Ureter (tissue), 1 donor: ENCODE results near the gene FIBP. TPM values are rescaled to one million over a fixed set of nuclear protein-coding genes. Genes with fewer than 3 reads are reported as not detected.

Experiments
- DNase-seq: peaks from one replicate; pipeline ENCODE4 v3.0.0-alpha.2; 2020; ENCODE audit warnings: low spot score
- total RNA-seq: library from RNA; stranded (reverse); gene quantifications from one replicate; pipeline ENCODE4 v1.2.4, GENCODE V29; 2023
- donor health status: DM: yes; HTN: yes; CAD: no.

The FIBP gene
- total RNA-seq, 1 donor from 2014 or later = 60.2 TPM

DNA sequence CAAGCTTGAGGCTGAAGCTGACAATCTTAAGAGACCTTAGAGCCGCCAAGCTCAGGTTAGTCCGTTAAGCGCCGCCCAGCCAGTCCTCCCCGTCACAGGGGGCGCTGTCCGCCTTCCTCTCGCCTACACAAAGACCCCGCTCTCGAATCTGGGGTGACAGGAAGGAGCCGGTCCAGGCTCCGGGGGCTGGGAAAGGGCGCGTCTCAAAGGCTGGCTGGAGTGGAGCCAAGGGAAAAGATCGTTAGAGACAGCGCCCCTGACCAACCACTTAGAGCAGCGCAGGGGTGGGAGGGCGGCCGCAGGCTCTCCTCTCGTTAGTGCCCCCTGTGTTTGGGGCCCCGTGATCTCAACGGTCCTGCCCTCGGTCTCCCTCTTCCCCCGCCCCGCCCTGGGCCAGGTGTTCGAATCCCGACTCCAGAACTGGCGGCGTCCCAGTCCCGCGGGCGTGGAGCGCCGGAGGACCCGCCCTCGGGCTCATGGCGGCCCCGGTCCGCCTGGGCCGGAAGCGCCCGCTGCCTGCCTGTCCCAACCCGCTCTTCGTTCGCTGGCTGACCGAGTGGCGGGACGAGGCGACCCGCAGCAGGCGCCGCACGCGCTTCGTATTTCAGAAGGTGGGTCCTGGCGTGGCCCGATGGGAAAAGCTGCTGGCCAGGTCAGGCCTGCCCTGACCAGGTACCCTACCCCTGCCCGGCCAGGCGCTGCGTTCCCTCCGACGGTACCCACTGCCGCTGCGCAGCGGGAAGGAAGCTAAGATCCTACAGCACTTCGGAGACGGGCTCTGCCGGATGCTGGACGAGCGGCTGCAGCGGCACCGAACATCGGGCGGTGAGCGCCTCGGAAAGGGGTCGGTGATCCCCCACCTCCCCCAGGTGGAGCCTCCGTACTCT is 27.8 kb downstream of the FIBP start, which contains the start of gene MUS81:
Gene MUS81 (plus strand): TSS at position 156 of the 887 bp plus-strand sequence. CDS start 321 bp downstream, at position 477.
- peak; percentile 99 for DNase-seq

DNA sequence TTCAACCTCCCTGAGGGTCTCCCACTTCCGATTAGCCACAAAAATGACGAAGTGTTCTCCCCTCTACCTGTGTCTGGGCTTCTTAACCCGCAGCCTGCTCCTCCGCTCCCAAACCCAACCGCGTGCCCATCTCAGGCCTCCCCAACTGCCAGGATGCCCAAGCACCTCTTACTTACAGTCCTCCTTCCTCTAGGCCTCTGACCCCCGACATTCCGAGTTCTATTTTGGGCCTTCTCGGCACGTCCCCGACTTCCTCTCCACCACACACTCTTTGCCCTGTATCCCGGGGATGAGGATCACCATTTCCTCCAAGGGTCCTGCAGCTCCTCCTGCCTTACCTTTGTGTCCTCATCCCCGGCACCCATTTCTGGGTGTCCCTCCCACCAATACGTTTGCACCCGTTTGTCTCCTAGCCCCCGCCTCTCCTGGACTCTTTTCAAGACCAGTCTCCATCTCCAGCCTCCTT is 28.4 kb downstream of the FIBP start:
- no peak for DNase-seq

DNA sequence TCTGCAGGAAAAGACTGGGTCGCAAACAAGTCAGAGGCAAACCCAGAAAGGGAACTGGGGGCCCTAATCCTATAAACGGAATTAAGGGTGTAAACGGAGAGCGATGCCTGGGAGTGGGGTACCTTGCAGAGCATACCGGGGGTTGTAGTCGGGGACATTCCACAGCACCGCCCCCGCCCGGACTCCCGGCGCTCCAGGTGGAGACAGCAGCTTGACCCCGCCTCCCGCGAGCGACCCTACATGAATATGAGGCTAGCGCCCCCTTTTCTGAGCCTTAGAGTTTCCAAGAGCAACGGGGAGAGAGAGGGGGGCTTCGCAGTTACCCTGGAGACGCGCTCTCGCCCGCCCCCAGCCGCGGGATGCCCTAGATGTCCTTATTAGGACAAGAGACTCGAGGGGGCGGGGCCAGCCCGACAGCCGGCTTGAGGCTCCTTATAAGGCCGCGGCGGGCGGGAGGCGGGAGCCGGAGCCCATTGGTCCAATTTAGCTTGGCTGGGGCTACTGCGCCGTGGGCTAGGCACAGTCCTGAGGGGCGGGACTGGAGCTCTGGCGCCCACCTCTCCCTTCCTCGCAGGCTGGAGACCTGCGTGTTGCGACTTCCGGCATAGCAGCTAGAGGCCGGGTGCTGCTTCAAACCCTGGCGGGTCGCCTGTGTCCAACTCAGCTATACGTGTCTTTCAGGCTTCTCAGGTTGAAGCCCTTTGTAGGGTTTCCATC is 29.0 kb downstream of the FIBP start:
- DNase-seq = peak; percentile 99

DNA sequence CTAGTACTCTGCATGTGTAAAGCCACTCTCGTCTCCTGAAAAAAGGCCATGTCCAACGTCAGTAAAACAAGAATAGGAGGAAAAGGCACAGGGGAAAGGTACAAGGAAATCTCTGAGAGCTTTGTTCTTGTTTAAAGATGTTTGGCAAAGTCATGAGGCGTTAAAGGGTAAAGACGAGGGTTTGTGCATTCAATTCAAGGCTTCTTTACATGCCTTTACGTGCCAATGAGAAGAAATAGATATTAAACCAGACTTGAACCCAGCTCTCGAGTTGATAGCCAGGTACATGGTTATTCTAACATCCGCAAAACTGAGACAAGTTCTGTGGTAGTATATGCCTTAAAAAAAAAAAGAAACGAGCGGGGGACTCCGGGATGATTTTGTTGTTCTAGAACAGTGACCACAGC is 29.6 kb downstream of the FIBP start:
- DNase-seq = no peak

DNA sequence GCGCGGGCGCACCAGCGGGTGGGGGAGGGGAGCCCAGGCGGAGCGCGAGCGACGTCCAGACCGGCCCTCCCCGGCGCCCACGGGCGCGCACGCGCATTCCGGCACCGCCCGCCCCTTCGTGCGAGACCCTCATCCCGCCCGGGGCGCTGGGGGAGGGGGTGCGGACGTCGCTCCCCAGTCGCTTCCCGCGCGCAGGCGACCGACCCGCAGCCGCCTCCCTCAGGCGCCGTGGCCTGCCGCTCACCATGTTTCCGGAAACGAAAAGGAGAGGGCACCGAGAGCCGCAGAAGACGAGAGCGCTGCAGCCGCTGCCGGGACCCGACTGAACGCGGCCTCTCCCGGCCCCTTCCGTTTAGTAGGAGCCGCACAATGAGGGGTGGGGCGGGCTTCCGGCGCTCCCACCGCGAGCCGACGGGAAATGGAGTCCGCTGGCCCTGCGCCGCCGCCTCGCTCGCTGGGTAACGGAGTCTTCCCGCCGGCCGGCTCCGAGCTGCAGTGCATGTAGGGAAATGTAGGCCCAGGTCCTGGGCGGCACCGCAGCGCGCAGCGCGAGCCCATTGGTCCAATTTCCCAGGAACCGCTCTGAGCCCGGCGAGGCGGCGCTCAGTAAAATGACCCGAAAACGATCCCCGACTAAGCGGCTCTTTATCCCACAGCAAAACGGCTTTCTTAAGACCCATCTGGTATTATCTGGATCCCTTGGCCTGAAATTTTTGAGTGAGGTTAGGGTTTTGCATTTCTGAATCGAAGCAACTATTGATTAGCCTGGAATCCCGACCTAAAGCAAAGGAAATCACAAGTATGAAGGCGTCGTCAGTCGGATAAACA is 30.2 kb downstream of the FIBP start, which contains the start of gene CFL1:
Gene CFL1 (minus strand): TSS at position 328 of the 828 bp plus-strand sequence. CDS start 81 bp downstream, at position 247.
- peak; percentile 98 for DNase-seq

DNA sequence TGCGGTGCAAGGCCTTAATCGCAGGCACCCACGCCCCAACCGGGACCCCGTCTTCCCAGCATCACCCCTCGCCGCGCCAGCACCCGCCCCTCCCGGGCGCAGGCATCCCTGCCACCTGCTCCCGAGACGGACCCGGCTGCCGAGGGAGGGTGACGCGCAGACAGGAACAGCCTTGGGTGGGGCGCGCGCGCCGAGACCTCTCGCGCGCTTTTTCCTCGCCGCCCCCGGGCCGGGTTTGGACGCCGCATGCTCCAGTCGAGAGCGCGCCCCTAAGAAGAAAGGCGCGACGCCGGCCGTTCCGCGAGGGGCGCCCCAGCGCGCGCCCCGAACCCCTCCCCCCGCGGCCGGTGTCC is 30.8 kb downstream of the FIBP start:
- DNase-seq = no peak

DNA sequence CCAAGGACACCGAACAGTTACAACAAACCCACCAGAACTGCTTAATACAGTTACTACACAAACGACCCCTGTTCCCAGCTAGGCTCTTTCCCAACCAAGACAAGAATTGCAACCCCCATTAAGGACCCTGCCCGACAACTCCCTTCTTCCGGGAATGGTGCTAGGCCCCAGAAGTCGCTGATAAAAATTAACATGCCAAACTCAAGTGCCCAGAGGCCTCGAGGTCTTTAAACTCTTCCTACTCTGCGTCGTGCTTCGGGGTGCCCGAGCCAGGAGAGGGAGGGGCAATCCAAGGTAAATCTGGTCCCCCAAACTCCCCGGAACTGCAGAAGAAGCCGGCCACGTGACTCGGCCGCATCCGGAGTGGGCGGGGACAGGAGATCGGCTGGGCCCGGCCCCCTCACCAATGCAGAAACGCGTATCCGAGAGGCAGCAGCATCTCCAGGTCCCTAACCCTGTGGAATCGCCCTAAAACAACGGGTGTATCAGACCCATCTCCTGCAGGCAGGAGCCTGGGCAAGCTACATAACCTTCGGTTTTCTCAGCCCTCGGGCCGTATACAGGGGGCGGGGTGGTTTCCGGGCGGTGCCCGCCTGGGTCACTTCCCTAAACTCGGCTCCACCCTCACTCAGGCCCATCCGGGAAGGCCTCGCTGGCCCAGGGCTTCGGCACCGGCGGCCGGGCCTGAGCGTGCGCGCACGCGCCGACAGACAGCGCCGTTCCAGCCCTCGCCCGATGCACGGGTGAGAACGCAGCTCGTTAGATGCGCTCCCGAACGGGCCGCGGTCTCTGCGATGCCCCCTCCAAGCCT is 31.4 kb downstream of the FIBP start:
- DNase-seq = peak; percentile 89

DNA sequence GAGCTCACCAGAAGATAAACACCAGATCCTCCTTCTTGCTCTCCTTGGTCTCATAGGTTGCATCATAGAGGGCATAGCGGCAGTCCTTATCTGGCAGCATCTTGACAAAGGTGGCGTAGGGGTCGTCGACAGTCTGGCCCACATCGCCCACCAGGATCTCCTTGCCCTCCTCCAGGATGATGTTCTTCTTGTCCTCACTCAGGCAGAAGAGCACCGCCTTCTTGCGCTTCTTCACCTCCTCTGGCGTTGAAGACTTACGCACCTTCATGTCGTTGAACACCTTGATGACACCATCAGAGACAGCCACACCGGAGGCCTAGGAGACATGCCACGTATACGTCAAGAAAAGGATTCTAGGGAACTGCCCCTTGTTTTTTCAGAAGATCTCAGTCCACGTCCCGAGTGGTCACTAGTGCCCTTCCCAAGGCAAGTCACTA is 32.3 kb downstream of the FIBP start:
- no peak for DNase-seq

DNA sequence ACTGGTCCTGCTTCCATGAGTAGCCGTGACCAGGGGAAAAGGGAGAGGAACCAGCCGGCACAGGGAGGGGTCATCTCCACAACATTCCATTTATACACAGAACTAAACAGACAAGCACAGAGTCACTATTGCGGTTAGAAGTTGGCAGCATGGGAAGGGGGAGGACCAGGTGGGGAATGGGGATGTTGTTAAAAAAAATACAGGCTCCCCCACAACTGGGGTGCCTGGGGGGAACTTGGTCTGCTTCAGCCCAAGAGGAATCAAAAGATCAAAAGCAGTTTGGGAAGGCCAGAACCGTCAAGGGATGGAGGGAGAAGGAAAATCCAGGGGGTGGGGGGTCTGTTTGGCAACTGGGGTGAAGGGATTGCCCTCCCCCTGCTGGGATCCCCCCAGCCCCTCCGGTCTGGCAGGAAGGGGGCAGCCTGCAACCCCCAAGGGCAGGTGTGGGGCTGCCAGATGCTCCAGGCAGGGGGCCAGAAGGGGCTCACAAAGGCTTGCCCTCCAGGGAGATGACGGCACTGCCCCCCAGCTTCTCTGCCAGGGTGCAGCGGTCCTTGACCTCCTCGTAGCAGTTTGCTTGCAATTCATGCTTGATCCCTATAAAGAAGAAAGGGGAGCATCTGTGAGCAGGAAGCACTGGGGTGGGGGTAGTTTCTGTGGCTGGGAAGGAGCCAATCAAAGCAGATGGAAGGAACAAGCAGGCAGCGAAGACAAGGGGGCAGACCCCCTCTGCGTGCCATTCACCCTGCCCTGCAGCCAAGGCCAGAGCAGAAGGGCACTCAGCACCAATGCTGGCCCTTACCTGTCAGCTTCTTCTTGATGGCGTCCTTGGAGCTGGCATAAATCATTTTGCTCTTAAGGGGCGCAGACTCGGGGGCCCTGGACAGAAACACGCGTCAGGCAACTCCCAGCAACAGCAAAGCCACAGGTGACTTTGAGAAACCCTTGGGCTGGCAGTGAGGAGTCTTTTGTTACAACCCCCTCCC is 33.1 kb downstream of the FIBP start:
- no peak for DNase-seq

DNA sequence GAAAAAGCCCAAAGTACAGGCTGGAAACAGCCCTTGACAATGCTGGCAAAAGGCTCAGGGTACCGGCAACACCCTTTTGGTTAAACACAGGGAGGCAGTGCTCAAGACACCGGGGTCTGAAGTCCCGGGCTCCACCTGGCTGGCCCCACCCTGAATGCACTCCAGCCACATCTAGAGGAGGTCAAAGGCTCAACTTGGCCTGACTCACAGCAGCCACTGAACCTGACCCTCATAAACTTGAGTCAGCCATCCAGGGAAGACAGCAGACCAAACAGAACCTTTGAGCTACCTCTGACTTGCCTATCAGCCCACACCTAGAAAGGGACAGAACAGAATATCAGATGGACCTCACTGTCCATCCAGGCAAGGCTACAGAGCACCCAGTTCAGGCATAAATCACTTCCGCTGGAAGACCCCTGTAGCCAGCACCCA is 34.1 kb downstream of the FIBP start:
- DNase-seq = no peak

DNA sequence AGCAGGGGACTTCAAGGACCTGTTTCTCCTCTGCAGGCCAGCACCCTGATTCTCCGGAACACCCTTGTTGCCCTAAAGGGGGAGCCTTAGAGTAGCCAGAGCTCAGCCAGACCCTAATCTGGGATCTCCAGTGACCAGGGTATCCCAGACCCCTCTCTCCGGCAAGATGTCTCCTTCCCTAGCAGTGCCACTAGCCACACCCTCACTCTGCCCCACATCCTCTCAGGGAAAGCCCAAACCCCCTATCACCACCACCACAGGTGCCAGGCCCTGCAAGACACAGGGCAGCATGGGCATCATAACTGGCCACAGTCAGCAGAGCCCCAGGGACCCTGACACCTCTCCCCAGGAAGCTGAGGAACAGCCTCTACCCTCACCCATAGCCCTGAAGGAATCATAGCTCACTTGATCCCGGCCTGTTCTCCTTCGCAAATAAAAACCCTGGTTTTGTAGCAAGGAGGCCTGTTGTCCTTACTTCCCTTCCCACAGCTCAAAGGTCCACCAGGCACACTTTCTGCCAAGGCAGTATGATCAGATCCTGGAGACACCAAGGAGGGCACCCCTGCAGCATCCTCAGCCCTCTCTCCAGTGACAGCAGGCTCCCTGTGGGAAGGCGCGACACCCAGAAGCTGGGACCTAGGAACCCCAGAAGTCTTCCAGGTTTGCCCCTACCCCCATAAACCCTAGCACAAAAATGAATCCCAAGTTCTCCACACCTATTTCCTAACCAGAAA is 34.9 kb downstream of the FIBP start:
- DNase-seq = no peak

DNA sequence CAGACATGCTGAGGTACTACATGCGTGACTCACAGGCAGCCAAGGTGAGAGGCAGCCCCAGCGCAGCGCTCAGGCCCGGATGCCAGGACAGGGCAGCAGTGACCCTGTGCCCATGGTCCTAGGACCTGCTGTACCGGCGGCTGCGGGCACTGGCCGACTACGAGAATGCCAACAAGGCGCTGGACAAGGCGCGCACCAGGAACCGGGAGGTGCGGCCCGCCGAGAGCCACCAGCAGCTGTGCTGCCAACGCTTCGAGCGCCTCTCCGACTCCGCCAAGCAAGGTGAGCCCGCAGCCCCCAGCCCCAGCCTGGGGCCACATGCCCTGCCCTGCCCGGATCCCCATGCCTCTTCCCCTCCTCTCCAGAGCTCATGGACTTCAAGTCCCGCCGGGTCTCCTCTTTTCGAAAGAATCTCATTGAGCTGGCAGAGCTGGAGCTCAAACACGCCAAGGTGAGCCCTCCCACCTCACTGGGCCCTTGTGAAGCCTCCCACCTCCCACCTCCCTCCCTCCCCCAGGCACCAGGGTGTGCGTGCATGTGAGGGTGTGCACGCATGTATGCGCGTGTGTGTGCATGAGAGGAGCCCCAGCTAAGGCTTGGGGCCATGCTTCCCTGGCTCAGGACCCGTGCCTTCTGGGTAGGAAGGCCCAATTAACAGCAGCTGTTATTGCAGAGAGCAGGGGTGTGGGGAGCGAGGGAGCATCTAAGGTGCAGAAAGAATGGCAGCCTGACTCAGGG is 35.6 kb downstream of the FIBP start:
- DNase-seq = no peak

DNA sequence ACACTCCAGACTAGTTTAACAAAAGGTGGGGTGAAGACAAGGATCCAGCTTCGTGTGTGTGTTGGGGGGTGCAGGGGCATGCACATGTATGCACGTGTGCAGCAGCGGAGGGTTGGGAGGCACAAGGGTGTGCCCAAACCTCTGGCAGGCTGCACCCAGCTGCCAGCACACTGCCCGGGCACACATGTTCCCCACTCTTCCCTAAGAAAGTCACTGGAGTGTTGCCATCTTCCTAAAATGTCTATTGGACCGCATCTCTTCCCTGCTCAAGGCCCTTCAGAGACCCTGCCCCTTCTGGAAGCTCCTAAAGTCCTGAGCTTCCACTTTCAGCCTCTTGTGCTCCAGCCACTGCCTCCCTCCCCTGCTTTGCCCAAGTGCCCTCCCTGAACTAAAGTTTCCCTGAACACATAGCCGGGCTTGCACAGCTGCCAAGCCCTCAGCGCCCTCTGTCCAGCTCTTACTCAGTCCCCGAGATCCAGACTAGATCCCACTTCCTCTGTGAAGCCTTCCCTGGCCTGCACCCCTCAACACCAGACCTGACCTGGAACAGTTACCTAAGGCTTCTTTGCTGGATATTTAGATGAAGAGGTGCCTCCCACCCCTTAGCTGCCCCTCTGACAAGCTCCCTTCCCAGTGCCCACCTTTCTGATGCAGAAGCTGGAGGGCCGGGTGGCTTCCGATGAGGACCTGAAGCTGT is 36.3 kb downstream of the FIBP start:
- DNase-seq = no peak

DNA sequence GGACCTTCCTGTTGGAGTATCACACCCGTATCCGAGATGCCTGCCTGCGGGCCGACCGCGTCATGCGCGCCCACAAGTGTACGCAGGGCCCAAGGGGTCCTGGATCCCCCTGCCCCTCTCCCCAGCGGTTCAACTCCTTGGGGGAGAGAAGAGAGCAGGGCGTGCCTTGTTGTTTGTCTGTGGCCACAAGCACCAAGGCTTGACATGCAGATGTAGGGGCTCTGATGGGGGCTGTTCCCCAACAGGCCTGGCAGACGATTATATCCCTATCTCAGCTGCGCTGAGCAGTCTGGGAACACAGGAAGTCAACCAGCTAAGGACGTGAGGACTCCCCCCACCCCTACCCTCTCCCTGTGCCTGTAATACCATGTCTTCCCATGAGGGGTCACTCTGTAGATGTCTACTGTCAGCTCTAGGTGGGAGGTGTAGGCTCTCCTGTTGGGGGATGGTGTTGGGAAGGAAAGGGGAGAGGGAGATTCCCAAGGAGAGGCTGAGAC is 37.1 kb downstream of the FIBP start:
- no peak for DNase-seq

DNA sequence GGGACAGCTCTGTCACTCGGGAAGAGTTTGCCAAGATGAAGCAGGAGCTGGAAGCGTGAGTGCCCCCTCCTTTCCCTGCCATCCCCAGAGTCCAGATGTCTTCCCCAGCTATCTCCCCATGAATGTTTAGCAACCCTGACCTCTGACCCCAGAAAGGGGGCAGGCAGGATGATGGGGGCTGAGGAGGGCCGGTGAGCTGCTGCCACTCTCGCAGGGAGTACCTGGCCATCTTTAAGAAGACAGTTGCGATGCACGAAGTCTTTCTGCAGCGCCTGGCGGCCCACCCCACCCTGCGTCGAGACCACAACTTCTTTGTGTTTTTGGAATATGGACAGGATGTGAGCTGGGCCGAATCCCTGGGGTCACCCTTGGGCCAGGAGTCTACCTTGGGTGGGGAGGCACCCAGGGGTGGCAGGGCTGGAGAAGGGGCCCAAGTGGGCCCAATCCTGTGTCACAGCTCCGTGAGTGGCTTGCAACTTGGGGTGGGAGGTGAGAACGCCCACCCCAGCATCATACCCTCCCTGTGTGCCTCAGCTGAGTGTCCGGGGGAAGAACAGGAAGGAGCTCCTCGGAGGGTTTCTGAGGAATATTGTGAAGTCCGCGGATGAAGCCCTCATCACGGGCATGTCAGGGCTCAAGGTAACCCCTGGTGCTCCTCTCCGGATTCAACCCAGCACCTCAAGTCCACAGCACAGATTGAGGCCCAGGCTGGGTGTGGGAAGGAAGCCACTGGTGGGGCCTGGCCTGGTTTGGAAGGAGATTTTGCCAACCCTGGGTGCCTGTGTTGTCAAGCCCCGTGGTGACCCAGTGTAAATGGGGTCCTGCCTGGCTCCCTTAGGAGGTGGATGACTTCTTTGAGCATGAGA is 37.8 kb downstream of the FIBP start:
- no peak for DNase-seq

DNA sequence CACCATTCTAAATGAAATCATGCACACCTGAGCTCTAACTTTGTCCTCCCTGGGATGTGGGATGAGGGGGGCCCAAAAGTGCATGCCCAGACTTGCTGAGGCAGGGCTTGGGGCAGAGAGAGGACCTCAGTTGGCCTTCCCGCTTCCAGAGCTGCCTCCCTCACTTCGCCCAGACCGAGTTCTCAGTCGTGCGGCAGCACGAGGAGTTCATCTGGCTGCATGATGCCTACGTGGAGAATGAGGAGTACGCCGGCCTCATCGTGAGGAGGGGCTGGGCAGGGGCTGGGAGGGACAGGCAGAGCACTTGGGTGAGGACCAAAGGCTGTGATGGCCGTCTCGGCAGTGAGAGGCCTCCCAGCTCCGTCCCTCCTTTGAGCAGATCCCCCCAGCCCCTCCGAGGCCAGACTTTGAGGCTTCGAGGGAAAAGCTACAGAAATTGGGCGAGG is 38.5 kb downstream of the FIBP start:
- DNase-seq = no peak
